HepG2 (cell line): ENCODE results near the gene ALKBH4. TPM values are rescaled to one million over a fixed set of nuclear protein-coding genes. Genes with fewer than 3 reads are reported as not detected.

Source experiments
- ATAC-seq: fragments of 200-7000 bp; cut with Tn5 transposase; 3 replicates; pipeline ENCODE4 v1.9.1; 2020; ENCODE audit warnings: mild to moderate bottlenecking, moderate library complexity
- BruUV-seq: library from RNA; stranded (reverse); fragments of 400-500 nt; replicated peaks from 2 replicates; lab custom pipeline; 2021; lab: Mats Ljungman, UMichigan
- CTCF ChIA-PET: fragments of 300-600 bp; formaldehyde crosslinking; extraction: SDS; loops from one replicate; lab custom pipeline; 2021; ENCODE audit warnings: low total read pairs, inconsistent platforms, low intra/inter-chr PET ratio; lab: Yijun Ruan, JAX
- POLR2A ChIA-PET: fragments of 350-600 bp; sonication (Branson Sonifier 250); formaldehyde crosslinking; loops from one replicate; lab custom pipeline; 2020; ENCODE audit warnings: antibody characterized with exemption, inconsistent platforms; lab: Yijun Ruan, JAX
- DNase-seq: peaks from one replicate; pipeline ENCODE4 v3.0.0-alpha.2; 2015; ENCODE audit warnings: low spot score
- FAIRE-seq: peaks from 3 replicates; lab custom pipeline; 2011; peaks lifted over from hg19 to GRCh38; lab: Jason Lieb, UNC
- H2AFZ ChIP-seq: one replicate; pipeline ENCODE4 v1.6.1; 2011; ENCODE audit warnings: low read length, inconsistent platforms
- H3K27ac ChIP-seq: fragments of 300-600 bp; 3 replicates; pipeline ENCODE4 v1.8.0; 2011; ENCODE audit warnings: mixed run types, mild to moderate bottlenecking, mixed read lengths, low read length, inconsistent platforms; ENCODE audit not compliant: insufficient read depth; ENCODE audit errors: extremely low read length
- H3K27me3 ChIP-seq, 2 experiments: fragments of 200-600 bp in 1 of 2; 2 replicates in 1 of 2; 3 replicates in 1 of 2; pipeline versions ENCODE4 v1.6.0 to v1.8.0; 2011; ENCODE audit warnings: low read length in 2 of 2, mild to moderate bottlenecking in 2 of 2, moderate library complexity in 2 of 2, inconsistent platforms in 1 of 2; ENCODE audit not compliant: insufficient read depth in 2 of 2, control insufficient read depth in 1 of 2
- H3K36me3 ChIP-seq, 2 experiments: fragments of 200-600 bp in 1 of 2; replicated peaks in 1 of 2; 2 replicates in 1 of 2; 3 replicates in 1 of 2; pipeline versions ENCODE4 v1.5.1 to v1.8.0; 2011; ENCODE audit warnings: low read length in 2 of 2, inconsistent platforms in 1 of 2; ENCODE audit not compliant: insufficient read depth in 2 of 2, control insufficient read depth in 1 of 2
- H3K4me1 ChIP-seq: 2 replicates; pipeline ENCODE4 v1.5.1; 2012; ENCODE audit warnings: low read length, inconsistent platforms; ENCODE audit not compliant: insufficient read depth
- H3K4me2 ChIP-seq: 2 replicates; pipeline ENCODE4 v1.6.0; 2011; ENCODE audit warnings: low read depth, low read length, inconsistent platforms
- H3K4me3 ChIP-seq, 3 experiments: fragments of 200-600 bp in 1 of 3; sonication (generic), shearing (Covaris generic) in 1 of 3; replicated peaks in 1 of 3; 2 replicates each; pipeline ENCODE4 v1.5.1; 2011 to 2016; ENCODE audit warnings: low read length in 3 of 3, inconsistent platforms in 2 of 3, low read depth in 2 of 3, mild to moderate bottlenecking in 2 of 3, control low read depth in 1 of 3, mixed read lengths in 1 of 3; ENCODE audit not compliant: insufficient read depth in 1 of 3
- H3K79me2 ChIP-seq: one replicate; pipeline ENCODE4 v1.6.1; 2011; ENCODE audit warnings: low read length, inconsistent platforms; ENCODE audit not compliant: insufficient read depth
- H3K9ac ChIP-seq: 2 replicates; pipeline ENCODE4 v1.6.0; 2011; ENCODE audit warnings: mild to moderate bottlenecking, low read depth, low read length, inconsistent platforms; ENCODE audit not compliant: insufficient read depth
- H3K9me3 ChIP-seq: 2 replicates; pipeline ENCODE4 v1.5.1; 2012; ENCODE audit warnings: mild to moderate bottlenecking, low read length
- H4K20me1 ChIP-seq: 2 replicates; pipeline ENCODE4 v1.6.0; 2011; ENCODE audit warnings: inconsistent platforms, mild to moderate bottlenecking, low read length, moderate library complexity; ENCODE audit not compliant: insufficient read depth
- MYNN ChIP-seq: sonication (generic); formaldehyde crosslinking; IDR thresholded peaks from 2 replicates; pipeline ENCODE4 v1.4.0; 2020; ENCODE audit warnings: mild to moderate bottlenecking, low read depth, missing genetic modification reagents
- ZNF121 ChIP-seq: sonication (generic); formaldehyde crosslinking; IDR thresholded peaks from 2 replicates; pipeline ENCODE4 v1.5.0; 2020; ENCODE audit warnings: mild to moderate bottlenecking, missing genetic modification reagents
- WGBS: methylation state at CpG from one replicate; pipeline ENCODE4 v1.1.6; 2017; ENCODE audit warnings: low lambda C conversion rate; 5-methylcytosine and 5-hydroxymethylcytosine counted together
- in situ Hi-C: cut with HindIII; loops from 2 replicates; pipeline ENCODE4 v1.10.0; 2017; ENCODE audit warnings: low pct_unique_long_range_greater_than_20kb; ENCODE audit not compliant: extremely low pct_ligation_motif_present
- intact Hi-C: fragments of 100-400 bp; cut with micrococcal nuclease; formaldehyde crosslinking; loops from one replicate; pipeline ENCODE4 v1.10.0; 2022; ENCODE audit not compliant: unreplicated experiment
- polyA plus RNA-seq, 8 experiments: library from polyadenylated mRNA; depleted of rRNA in 3 of 8; stranded (reverse) in 7 of 8; unstranded in 1 of 8; fragments of >200 nt; fragmentation: Illumina TruSeq in 4 of 8; extraction: Trizol in 4 of 8; gene quantifications; 2 replicates each; pipeline versions ENCODE4 v1.2.1 to v1.2.3, GENCODE V29; 2011 to 2016; ENCODE audit warnings: low read depth in 4 of 8, missing spikeins in 1 of 8, mixed read lengths in 1 of 8; ENCODE audit not compliant: insufficient read depth in 1 of 8
- total RNA-seq, 5 experiments: library from RNA; depleted of rRNA; stranded (reverse); fragments of >200 nt; fragmentation: Illumina TruSeq; extraction: Trizol; gene quantifications; 2 replicates each; pipeline ENCODE4 v1.2.3, GENCODE V29; 2016; ENCODE audit warnings: low read depth in 1 of 5
- TF ChIP-seq, protein P1 (sequence below): sonication (generic); formaldehyde crosslinking; conservative IDR thresholded peaks from 2 replicates; pipeline ENCODE4 v1.4.0; 2020; ENCODE audit warnings: missing genetic modification reagents
- TF ChIP-seq, protein P2 (sequence below): sonication (generic); formaldehyde crosslinking; IDR thresholded peaks from 2 replicates; pipeline ENCODE4 v1.8.0; 2022; ENCODE audit warnings: low read depth, missing genetic modification reagents

The ALKBH4 gene
- total and polyA plus RNA-seq, 2 of the 13 experiments (the other 11 are each of a cell fraction or from before 2014, with no cell fraction given): 2.6 to 8.8 TPM

DNA sequence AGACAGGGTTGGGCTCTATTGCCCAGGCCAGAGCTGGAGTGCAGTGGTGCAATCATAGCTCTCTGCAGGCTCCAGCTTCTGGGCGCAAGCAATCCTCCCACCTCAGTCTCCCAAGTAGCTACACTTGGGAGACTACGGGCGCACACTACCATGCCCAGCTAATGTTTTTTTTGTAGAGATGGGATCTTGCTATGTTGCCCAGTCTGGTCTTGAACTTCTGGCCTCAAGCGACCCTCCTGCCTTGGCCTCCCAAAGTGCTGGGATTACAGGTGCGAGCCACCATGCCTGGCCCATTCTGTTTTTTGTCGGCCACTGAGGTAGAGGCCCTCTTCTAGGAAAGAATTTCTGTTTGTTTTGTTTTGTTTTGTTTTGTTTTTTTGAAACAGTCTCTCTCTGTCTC is 12.2 kb downstream of the ALKBH4 start:
- ChIA-PET CTCF (no interaction called here), POLR2A (interaction anchor here (0.6 to 1.7 kb wide), 3 partner anchors 11 to 35 kb away, joined by 4 to 5 read pairs (median 4); no protein-coding TSS in a partner anchor)
- WGBS: 98% methylated on average over 6 of the region's 6 CpGs
- Histone ChIP-seq H3K27ac (no peak overlapping the region), H3K9ac (no peak overlapping the region), H3K36me3 (peaks cover 0 to 3% of the 10 kb centered on the region in 2 experiments; a peak in 3 of 5 replicates), H3K4me2 (no peak overlapping the region), H3K4me3 (no peak overlapping the region), H2AFZ (no peak overlapping the region), H4K20me1 (no peaks in the 10 kb centered on the region), H3K27me3 (no peaks in the 10 kb centered on the region), H3K4me1 (peaks cover 16% of the 10 kb centered on the region), H3K79me2 (no peaks in the 10 kb centered on the region), H3K9me3 (no peaks in the 10 kb centered on the region)
- FAIRE-seq (no peak), DNase-seq (no peak), ATAC-seq (no peak)
- TF ChIP-seq, protein P1, sequence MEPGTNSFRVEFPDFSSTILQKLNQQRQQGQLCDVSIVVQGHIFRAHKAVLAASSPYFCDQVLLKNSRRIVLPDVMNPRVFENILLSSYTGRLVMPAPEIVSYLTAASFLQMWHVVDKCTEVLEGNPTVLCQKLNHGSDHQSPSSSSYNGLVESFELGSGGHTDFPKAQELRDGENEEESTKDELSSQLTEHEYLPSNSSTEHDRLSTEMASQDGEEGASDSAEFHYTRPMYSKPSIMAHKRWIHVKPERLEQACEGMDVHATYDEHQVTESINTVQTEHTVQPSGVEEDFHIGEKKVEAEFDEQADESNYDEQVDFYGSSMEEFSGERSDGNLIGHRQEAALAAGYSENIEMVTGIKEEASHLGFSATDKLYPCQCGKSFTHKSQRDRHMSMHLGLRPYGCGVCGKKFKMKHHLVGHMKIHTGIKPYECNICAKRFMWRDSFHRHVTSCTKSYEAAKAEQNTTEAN (CRISPR knock-in tag): no peak
- TF ChIP-seq ZNF121 (CRISPR knock-in tag): peak; percentile 92
- TF ChIP-seq, protein P2, sequence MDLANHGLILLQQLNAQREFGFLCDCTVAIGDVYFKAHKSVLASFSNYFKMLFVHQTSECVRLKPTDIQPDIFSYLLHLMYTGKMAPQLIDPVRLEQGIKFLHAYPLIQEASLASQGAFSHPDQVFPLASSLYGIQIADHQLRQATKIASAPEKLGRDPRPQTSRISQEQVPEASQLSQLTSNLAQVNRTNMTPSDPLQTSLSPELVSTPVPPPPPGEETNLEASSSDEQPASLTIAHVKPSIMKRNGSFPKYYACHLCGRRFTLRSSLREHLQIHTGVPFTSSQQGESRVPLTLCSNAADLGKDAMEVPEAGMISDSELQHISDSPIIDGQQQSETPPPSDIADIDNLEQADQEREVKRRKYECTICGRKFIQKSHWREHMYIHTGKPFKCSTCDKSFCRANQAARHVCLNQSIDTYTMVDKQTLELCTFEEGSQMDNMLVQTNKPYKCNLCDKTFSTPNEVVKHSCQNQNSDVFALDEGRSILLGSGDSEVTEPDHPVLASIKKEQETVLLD: no peak
- TF ChIP-seq MYNN (CRISPR knock-in tag): no peak
- no TSS peak for BruUV-seq
- in situ Hi-C loops (no loop called here), intact Hi-C loops (no loop called here)
